ENCODE data around the gene CDH18. TPM values are rescaled to one million over a fixed set of nuclear protein-coding genes. Genes with fewer than 3 reads are reported as not detected.

The CDH18 gene
- total and polyA plus RNA-seq, 2 of the 4 experiments (the other 2 are of a cell fraction): 0.24 to 1.1 TPM

- Histone ChIP-seq H3K79me1 (ENCODE audit: low read depth in 1 of 2, low read length in 2 of 2) (no peaks in the 10 kb centered on the region), H3K14ac (replicated peaks; ENCODE audit: low read depth, low read length) (no peak overlapping the region), H4K91ac (ENCODE audit: insufficient read depth, low read depth, low read length) (no peak overlapping the region), H3K27me3 (ENCODE audit: control insufficient read depth, insufficient read depth, low read length) (no peaks in the 10 kb centered on the region), H3K9ac (ENCODE audit: low read depth, low read length) (no peak overlapping the region), H4K20me1 (ENCODE audit: insufficient read depth, low read length) (no peaks in the 10 kb centered on the region), H3K4me3 (ENCODE audit: insufficient read depth, low read depth, low read length) (no peak overlapping the region), H3K36me3 (ENCODE audit: control insufficient read depth, insufficient read depth, low read length) (no peaks in the 10 kb centered on the region), H3K9me1 (ENCODE audit: insufficient read depth, low read length) (no peaks in the 10 kb centered on the region), H3K18ac (ENCODE audit: low read depth, low read length) (no peak overlapping the region), H4K5ac (ENCODE audit: low read depth, low read length) (no peak overlapping the region), H2BK120ac (ENCODE audit: low read depth, low read length) (no peak overlapping the region), H2BK20ac (ENCODE audit: low read depth, low read length) (no peak overlapping the region), H4K8ac (ENCODE audit: low read depth in 2 of 2, low read length in 2 of 2) (no peak overlapping the region), H2AFZ (replicated peaks; ENCODE audit: low read length, poor library complexity) (no peak overlapping the region), H3K4me1 (ENCODE audit: control insufficient read depth, insufficient read depth, low read length) (no peaks in the 10 kb centered on the region), H2BK5ac (ENCODE audit: low read depth, low read length, poor library complexity, severe bottlenecking) (no peak overlapping the region), H3K27ac (ENCODE audit: insufficient read depth, low read length) (no peak overlapping the region), H2AK5ac (ENCODE audit: low read depth, low read length) (no peak overlapping the region), H2BK15ac (ENCODE audit: low read depth, low read length) (no peak overlapping the region), H2AK9ac (replicated peaks; ENCODE audit: low read depth, low read length, poor library complexity) (no peak overlapping the region), H3K56ac (ENCODE audit: extremely low read depth, insufficient read depth, low read length) (no peak overlapping the region), H3K4me2 (ENCODE audit: low read depth, low read length) (no peak overlapping the region), H3K9me3 (ENCODE audit: control insufficient read depth, insufficient read depth, low read length) (no peaks in the 10 kb centered on the region), H3K23ac (ENCODE audit: low read depth, low read length) (no peak overlapping the region), H3K4ac (ENCODE audit: low read depth, low read length) (no peak overlapping the region)
- intact Hi-C loops (cut with micrococcal nuclease): no loop called here
- in situ Hi-C loops (cut with MboI; ENCODE audit: low sequenced_read_pairs): no loop called here
- no CpG with 5 or more reads among the region's 1 CpG for WGBS, 2 experiments (ENCODE audit: extremely low coverage in 2 of 2, insufficient read length in 1 of 2)
- ATAC-seq (ENCODE audit: low read depth) (no peak), DNase-seq (no peak)
- dilution Hi-C loops (cut with HindIII; ENCODE audit: low sequenced_read_pairs, unreplicated experiment): no loop called here
- TF ChIP-seq BHLHE40 (IDR thresholded peaks at IDR 0.05; ENCODE audit: low read depth, low read length) (no peak), RCOR1 (IDR thresholded peaks at IDR 0.05; ENCODE audit: insufficient replicate concordance, low read length) (no peak), CEBPB (IDR thresholded peaks at IDR 0.05; ENCODE audit: low read depth, low read length) (no peak), MAFK (IDR thresholded peaks at IDR 0.05; ENCODE audit: low read depth, low read length) (no peak), MAZ (IDR thresholded peaks at IDR 0.05; ENCODE audit: borderline replicate concordance, low read depth, low read length) (no peak), MXI1 (IDR thresholded peaks at IDR 0.05; ENCODE audit: borderline replicate concordance, low read depth, low read length) (no peak), RAD21 (IDR thresholded peaks at IDR 0.05; ENCODE audit: low read length) (no peak), FOS (IDR thresholded peaks at IDR 0.05; ENCODE audit: low read depth, low read length) (no peak), ELK1 (IDR thresholded peaks at IDR 0.05; ENCODE audit: borderline replicate concordance, low read depth, low read length) (no peak), NFE2L2 (IDR thresholded peaks at IDR 0.05; ENCODE audit: low read depth, low read length) (no peak), CTCF (conservative IDR thresholded peaks at IDR 0.05; ENCODE audit: low read depth, low read length) (no peak), SMC3 (IDR thresholded peaks at IDR 0.05; ENCODE audit: low read depth, low read length) (no peak), USF2 (IDR thresholded peaks at IDR 0.05; ENCODE audit: low read depth, low read length) (no peak), POLR2A (IDR thresholded peaks at IDR 0.05; ENCODE audit: low read depth, low read length) (no peak), RFX5 (IDR thresholded peaks at IDR 0.05; ENCODE audit: low read depth, low read length) (no peak), CHD1 (IDR thresholded peaks at IDR 0.05; ENCODE audit: low read depth, low read length) (no peak)
- ChIA-PET CTCF (no interaction called here), POLR2A (ENCODE audit: unreplicated experiment) (no interaction called here)
- no TSS peak for BruUV-seq (replicated peaks)
Observed at GRCh38 chr5:19660679-19661078, 327.3 kb downstream of the CDH18 start.
